GM20000 (cell line): ENCODE measurements around the gene TGFB2.

ENCODE experiments used
- DNase-seq: peaks from one replicate; pipeline ENCODE4 v3.0.0; 2012; ENCODE audit warnings: low spot score
- TF ChIP-seq, protein P1 (sequence below): IDR thresholded peaks from 2 replicates; pipeline ENCODE4 v1.5.1; 2012; ENCODE audit warnings: mild to moderate bottlenecking, control low read depth; ENCODE audit errors: extremely low read depth, missing control alignments

Gene TGFB2

GRCh38 chr1:218347336-218347722 lies 2.2 kb downstream of the TGFB2 start:
- no peak for DNase-seq
- TF ChIP-seq, protein P1, sequence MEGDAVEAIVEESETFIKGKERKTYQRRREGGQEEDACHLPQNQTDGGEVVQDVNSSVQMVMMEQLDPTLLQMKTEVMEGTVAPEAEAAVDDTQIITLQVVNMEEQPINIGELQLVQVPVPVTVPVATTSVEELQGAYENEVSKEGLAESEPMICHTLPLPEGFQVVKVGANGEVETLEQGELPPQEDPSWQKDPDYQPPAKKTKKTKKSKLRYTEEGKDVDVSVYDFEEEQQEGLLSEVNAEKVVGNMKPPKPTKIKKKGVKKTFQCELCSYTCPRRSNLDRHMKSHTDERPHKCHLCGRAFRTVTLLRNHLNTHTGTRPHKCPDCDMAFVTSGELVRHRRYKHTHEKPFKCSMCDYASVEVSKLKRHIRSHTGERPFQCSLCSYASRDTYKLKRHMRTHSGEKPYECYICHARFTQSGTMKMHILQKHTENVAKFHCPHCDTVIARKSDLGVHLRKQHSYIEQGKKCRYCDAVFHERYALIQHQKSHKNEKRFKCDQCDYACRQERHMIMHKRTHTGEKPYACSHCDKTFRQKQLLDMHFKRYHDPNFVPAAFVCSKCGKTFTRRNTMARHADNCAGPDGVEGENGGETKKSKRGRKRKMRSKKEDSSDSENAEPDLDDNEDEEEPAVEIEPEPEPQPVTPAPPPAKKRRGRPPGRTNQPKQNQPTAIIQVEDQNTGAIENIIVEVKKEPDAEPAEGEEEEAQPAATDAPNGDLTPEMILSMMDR, result no peak

DNA sequence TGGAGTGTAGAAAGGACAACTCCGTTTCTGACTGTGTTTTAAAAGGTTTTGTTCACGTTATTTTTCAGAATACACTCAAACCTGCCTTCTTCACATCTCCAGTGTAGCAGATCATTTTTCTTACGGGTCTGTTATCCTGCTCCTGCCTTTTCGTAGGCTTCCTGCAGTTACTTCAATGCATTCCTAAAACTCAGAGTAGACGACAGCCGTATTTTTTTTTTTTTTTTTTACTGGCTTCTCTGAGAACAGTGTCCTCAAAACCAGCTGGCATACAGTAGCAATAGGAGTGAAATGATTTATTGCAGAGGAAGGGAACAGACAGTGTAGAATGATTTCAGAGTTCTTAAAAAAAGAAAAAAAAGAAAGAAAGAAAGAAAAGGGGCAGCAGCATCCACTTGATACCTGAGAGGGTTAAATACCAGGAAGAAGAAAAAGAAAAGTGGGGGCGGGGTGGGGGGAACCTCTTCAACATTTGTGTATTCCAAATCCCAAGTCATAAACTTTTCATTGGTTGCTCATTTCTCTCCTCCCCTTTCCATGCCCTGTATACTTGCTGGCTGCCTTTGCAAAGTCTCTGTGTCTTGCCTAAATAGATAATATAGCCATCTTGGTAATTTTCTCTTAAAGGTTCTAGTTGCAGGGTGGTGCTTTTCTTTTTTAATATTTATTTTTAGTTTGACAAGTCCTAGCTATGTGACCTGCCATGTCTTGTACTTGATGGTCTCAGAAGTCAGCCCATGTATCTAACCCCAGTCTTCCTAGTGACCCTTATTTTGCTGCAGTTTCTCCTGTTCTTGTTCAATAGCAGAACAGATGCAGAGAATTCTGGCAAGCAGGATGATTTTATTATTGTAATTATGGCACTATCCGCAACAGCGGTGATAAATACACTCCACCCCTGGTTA lies 2.8 kb downstream of the TGFB2 start:
- TF ChIP-seq, protein P1, result no peak
- DNase-seq, result no peak

GRCh38 chr1:218348628-218349071 lies 3.5 kb downstream of the TGFB2 start:
- TF ChIP-seq, protein P1, result no peak
- no peak for DNase-seq

DNA sequence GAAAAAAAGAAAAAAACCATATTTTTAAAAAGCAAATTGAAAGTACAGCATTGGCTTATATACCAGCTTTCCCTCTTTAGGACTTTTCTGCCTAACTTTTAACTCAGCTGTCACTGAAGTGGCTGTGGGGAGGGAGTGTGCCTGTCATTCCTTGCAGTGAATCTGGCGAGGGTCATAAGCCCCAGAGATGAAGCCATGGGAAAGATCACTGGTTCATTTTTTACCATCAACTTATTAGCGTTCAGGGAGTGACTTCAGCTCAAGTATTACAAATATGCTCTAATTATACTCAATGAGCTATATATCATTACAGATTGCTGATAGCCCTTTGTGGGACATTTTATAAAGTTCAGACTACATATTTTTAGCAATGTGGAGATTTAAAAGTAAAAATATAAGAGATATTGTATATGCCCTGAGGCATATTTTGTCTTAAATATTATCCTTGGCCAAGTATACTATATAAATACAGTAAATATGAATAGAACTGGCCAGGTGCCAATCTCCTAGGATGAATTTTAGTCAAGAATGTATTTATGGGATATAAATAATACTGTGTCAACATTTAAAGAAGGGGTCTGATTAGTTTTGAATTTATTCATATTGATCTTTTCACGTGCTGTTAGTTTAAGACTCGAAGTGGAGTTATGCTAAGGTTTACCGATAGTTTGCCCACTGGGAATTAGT lies 4.4 kb downstream of the TGFB2 start:
- TF ChIP-seq, protein P1, result no peak
- DNase-seq, result no peak

- no peak for DNase-seq
- TF ChIP-seq, protein P1, result no peak
Observed at GRCh38 chr1:218350035-218350525, 4.9 kb downstream of the TGFB2 start.

- TF ChIP-seq, protein P1, result no peak
- DNase-seq, result no peak
Observed at GRCh38 chr1:218350801-218351266, 5.7 kb downstream of the TGFB2 start.

GRCh38 chr1:218351391-218352074 lies 6.4 kb downstream of the TGFB2 start:
- TF ChIP-seq, protein P1, result no peak

More at GRCh38 chr1:218351391-218352074, 6.4 kb downstream of the TGFB2 start:
- DNase-seq, result peak; percentile 51
